Activated T-helper 9 cell treated with anti-CD3 and anti-CD28 coated beads, Interleukin-2, amount 50 U/mL, for 16 hours (primary cell): ENCODE measurements around the gene IL10RA.
"Not testable (repeated sequence)": the region's sequence is repeated elsewhere in the genome, so short reads cannot be mapped to it uniquely, and the experiment has no call there.

Source experiments
- DNase-seq: peaks from one replicate; pipeline ENCODE4 v3.0.0-alpha.2; 2020; ENCODE audit warnings: low read depth

IL10RA gene

DNA sequence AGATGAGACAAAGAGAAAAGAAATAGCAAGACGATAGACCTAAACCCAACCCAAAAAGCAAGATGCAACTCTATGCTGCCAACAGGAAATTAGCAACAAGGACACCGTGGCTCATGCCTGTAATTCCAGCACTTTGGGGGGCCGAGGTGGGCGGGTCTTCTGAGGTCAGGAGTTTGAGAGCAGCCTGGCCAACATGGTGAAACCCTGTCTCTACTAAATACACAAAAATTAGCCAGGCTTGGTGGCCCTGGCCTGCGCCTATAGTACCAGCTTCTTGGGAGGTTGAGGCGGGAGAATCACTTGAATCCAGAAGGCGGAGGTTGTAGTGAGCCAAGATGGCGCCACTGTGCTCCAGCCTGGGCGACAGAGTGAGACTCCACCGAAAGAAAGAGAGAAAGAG, 24.3 kb upstream of the IL10RA start:
- no peak for DNase-seq

DNA sequence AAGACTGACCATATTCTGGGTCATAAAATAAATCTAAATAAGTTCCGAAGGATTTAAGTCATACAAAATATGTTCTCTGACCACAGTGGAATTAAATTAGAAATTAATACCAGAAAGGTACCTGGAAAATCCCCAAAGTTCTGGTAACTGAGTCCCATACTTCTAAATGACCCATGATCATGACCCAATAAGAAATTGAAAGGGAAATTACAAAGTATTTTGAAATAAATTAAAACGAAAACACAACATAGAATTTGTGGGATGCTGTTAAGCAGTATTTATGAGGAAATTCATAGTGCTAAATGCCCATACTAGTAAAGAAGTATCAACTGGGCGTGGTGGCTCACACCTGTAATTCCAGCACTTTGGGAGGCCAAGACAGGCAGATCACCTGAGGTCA, 23.4 kb upstream of the IL10RA start:
- DNase-seq: no peak

DNA sequence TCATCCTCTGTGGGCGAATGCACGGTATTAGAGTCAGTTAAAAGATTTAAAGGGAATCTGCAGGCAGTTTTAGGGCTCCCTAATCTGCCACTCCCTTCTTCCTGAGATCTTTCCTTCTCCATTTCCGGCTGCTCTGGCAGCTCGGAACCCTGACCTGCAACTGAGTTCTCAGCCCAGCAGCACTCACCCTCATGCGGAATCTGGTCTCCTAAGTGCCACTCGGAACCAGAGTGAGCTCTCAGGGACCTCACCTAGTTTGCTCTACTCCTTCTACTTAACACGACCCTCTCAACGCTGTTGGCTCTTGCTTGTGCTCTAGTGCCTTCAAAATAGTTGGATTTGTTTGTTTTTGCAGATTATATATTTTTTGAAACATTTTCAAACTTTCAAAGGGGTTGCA, 19.3 kb upstream of the IL10RA start:
- DNase-seq: no peak

DNA sequence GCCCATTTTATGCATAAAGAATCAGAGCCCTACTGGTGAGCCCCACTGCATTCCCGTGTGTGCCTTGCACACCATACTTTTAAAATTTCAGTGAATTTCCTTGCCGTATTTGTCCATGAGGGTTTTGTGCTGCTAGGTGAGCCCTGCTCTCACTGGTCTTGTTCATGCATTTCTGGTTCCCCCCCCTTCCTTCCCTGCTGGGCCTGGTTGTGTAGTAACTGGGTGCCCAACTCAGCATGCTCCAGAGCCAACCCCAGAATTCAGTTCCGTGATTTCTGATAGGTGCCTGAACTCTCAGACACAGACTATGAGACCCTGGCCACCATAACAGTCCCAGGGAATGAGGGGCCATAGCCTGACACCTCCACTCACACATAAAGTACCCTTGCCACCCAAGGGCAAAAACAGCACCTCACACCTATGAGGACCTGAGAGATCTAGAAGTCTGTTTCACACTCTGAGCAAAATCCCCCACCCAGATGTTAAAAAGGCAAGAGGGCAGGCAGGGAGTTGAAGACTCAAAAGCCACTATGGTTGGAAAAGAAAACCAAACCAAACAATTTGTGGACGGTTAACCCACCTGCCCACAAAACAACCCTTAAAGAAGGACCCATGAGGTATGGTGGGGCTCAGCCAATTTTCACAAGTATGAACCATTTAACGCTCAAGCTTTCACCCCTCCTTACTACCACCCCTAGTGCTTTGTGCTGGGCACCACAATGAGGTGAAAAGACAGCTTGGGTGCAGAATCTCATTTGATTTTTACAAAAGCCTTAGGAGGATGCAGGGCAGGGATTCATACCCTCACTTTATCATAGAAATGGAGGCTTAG, 16.8 kb upstream of the IL10RA start:
- no peak for DNase-seq

DNA sequence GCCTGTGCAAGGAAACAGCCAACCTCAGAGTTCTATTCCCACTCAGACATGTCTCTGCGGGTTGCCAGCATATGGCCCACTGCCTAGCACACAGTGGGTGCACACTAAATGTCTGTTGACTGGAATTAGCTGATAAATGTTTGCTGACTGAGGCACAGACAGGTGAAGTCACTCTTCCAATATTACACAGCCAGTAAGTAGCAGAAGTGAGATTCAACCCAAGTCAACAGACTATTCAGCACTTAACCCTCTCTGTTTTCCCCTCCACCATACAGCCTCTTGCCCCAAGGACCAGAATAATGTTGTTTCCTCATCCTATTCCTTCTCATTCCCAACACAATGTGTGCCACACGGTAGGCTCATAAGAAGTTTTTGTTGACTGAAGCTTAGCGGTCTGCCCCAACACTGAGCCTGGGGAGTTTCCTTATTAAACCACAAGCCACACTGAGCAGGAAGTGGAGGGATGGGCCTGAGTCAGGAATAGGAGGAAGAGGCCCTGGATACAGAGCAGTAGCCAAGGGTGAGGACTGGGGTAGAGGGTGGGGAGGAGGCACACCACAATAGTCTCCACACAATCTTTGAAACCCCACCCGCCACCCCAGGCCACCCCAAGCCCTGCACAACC, 15.7 kb upstream of the IL10RA start:
- no peak for DNase-seq

DNA sequence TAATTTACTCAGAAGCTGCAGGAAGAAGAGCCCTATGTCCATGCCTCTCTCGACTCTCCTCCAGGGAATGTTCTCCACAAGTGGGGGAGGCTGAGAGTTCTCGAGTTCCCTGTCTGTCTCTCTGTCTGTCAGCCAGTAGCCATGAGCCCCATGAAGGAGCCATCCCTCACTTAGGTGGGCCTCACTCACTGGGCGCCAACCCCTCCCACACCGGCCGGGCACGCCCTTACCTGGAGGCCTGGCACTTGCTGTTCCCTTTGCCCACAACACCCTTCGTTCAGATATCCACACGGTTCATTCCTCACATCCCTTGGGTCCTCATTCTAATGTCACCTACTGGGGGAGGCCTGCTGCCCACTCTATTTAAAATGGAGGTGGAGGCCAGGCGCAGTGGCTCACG, 14.2 kb upstream of the IL10RA start:
- DNase-seq: no peak

DNA sequence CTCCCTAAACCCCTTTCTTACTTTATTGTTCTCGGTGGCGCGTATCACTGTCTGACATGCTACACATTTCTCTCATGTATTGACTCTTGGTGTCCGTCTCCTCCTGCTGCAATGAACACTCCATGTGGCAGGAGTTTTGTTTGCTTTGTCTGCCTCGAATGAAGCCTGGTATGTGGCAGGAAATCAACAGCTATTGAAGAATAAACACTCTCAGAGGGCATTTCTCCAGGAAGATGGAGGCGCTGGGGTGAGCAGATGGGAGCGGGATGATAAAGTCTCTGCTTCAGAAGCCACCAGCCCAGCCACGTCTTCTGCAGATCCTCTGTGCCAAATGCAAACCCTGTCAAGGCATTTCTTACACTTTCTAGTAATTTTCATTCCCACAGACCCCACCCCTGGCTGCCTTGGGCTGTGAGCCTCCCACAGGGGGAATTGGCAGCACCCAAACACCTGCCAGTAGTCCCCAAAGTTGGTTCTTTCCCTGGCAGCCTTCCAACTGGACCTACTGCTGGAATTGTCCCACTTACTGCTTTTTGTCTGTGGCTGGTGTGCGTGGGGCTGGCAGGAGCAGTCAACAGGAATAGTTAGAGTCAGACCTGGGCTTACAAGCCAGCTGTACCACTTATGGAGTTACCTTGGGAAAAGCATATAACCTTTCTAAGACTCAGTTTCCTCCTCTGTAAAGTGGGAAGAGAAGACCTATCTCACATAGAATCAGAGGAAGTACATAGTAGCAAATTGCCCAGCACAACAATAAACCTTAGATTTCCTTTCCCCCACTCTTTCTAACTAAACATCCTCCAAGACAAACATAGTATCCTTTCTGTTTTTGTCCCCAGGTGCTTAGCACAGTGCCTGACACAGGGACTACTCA, 13.3 kb upstream of the IL10RA start:
- DNase-seq: no peak

DNA sequence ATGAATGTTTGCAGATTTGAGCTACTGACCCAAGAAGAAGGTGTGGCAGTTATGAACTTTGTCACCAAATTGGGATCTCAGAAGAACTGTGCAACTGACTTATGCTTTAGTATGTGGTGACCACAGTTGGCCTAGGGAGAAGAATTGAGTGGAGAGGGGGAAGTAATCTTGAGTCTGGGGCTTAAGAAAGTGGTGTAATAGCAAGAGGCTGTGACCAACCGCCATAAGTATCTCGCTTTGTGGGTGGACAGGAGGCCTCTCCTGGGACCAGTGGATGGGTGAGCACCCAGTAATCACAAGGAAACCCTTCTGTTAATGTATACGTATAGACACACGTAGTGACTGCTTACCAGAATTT, 12.7 kb upstream of the IL10RA start:
- no peak for DNase-seq

DNA sequence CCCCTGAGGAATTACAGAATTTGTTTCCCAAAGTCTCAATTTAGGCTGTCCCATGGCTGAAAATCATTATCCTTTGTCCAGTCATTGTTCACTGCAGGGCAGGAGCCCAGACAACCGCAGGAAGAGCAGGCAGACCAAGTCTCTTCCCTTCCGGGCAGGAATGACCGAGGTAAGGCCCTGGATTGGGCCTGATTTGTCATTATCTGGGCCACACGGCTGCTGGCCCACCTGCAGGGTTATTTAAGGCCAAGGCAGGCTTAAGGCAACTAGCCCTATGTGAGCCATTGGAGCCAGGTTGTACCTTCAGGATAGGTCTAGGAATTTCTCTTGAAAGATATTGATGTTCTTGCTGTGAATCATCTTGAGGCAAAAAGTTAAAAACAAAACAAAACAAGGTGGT, 9.7 kb upstream of the IL10RA start:
- no peak for DNase-seq

DNA sequence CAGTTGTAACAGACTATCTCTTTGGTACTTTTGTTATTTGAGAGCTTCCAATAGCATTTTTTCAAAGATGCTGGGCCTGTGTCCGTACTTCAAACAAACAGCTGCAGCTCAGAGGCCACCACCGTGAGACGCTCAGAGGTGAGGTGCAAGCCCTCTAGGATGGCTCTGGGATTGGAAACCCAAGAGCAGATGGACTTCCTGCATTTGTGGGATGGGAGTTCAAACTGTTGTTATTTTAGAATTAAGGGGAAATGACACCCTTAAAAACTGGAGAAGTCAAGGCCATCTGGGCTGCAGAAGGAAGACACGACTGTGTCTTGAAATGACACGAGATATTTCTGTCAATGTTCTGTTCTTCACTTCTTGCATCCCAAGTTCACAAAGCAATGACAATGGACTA, 9.2 kb upstream of the IL10RA start:
- no peak for DNase-seq

DNA sequence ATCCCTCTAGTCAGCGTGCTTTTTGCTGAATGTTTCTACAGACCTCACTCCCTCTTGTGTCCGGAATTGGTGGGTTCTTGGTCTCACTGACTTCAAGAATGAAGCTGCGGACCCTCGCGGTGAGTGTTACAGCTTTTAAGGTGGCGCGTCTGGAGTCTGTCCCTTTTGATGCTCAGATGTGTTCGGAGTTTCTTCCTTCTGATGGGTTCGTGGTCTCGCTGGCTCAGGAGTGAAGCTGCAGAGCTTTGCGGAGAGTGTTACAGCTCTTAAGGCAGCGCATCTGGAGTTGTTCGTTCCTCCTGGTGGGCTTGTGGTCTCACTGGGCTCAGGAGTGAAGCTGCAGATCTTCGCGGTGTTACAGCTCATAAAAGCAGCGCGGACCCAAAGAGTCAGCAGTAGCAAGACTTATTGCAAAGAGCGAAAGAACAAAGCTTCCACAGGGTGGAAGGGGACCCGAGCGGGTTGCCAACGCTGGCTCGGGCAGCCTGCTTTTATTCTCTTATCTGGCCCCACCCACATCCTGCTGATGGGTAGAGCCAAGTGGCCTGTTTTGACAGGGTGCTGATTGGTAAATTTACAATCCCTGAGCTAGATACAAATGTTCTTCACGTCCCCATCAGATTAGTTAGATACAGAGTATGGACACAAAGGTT, 8.5 kb upstream of the IL10RA start:
- not testable (repeated sequence) for DNase-seq

DNA sequence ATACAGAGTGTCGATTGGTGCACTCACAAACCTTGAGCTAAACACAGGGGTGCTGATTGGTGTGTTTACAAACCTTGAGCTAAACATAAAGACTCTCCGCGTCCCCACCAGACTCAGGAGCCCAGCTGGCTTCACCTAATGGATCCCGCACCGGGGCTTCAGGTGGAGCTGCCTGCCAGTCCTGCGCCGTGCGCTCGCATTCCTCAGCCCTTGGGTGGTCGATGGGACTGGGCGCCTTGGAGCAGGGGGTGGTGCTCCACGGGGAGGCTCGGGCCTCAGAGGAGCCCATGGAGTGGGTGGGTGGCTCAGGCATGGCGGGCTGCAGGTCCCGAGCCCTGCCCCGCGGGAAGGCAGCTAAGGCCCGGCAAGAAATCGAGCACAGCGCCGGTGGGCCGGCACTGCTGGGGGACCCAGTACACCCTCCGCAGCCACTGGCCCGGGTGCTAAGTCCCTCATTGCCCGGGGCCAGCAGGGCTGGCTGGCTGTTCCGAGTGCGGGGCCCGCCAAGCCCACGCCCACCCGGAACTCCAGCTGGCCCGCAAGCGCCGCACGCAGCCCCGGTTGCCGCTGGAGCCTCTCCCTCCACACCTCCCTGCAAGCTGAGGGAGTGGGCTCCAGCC, 7.8 kb upstream of the IL10RA start:
- not testable (repeated sequence) for DNase-seq

DNA sequence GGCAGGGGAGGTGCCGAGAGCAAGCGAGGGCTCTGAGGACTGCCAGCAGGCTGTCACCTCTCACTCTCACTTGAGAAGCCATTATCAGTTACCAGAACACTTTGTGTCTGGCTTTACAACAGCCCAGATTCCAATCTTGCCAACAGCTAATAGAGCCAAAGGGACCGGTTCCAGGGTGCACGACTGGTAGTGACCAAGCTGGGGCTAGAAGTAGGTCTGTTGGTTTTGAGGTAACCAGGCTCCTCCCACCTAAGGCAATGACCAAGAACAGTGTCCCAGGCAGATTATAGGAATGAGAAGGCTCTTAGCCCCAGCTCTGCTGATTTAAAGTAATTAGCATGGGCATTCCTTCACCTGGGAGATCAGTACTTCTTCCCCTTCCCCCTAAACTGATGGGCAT, 7.2 kb upstream of the IL10RA start:
- DNase-seq: no peak

DNA sequence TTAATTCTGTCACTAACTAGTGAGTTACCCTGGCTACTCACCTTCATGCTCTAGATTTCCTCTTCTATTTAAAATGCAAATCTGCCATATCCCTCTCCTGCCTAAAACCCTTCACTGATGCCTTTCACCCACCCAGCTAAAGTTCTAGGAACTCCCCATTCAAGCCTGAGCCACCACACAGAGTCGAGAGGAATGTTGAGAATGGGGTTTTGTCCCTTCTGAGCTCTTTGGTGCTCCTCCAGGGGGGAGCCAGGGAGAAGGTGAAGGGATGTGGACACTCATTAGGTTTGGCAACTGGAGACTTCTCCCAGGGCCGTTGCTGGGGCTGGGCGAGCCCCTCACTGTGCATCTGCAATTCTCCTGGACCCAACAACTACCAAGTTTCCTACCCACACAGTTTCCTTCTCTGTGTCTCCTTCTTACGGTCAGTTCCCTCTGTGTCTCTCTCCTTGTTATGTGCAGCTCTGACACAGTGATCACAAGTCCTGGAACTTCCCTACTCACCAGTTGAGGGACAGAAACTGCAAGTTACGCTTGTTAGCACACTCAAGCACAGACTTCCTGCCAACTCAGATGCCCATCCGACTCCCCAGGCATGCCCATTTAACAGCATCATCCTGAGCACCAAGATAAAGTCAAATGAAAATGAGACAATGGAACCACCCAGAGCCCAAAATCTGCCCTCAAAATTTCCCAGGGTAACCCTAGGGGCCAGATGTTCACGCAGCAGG, 6.5 kb upstream of the IL10RA start:
- no peak for DNase-seq

DNA sequence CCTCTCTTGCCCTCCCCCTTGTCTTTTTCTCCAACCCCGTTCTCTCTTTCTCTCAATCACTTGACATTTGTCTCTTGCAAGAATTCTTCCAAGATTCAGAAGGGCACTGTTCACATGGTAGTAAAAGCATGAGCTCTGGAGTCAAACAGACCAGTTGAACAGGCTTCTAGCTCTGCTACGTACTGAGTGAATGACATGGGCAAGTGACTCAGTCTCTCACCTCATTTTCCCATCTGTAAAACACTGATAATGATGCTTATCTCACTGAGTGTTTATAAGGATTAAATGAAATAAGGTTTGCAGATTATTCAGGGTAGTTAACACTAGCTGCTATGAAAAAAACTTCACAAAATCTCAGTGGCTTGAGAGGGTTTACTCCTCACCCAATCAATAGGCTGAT, 5.9 kb upstream of the IL10RA start:
- DNase-seq: no peak

DNA sequence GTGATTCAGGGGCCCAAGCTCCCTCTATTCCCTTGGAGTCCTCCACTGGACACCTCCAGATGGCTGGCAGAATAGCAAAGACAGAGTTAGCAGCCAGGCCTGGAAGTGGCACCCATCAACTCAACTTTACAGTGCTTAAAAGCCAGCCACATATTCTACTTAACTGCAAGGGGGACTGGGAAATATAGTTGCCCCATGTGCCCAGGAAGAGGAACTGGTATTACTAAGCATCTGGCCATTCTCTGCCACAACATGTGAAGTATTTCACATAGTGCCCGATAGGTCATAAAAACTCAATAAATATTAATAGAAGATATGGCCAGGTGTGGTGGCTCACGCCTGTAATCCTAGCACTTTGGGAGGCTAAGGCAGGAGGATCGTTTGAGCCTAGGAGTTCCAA, 5.5 kb upstream of the IL10RA start:
- DNase-seq: no peak

DNA sequence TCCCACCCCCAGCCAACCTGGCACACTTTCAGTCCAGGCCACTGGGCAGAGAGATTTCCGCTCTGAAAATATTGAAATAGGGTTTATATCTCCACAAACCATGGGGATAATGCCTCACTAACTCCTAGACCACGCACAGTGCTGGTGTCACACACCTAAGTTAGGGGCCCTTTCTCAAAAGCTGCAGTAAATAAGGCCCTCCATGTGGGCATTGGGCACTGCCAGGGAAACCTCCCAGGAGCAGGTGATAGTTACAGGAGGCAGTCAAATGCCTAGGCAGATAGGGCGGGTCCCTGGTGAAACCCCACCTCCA, 3.1 kb upstream of the IL10RA start:
- DNase-seq: no peak

DNA sequence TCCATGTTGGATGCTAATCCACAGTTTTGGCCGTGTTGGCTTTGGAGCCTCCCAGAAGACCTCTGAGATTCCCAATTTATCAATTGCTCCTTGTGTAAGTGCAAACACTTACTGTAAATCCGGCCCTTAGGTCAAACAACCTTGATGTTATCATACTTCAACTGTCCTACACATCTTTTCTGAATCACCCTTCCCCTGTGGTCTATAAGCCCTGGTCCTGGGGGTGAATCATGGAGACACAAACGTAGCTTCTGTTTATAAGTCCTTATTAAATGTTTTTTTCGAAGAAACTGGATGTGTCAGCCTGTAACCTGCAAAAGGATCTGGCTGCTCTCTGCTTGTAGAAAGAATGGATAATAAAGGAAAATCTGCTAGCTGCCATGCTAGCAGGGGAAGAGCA, 1.7 kb upstream of the IL10RA start:
- DNase-seq: no peak

DNA sequence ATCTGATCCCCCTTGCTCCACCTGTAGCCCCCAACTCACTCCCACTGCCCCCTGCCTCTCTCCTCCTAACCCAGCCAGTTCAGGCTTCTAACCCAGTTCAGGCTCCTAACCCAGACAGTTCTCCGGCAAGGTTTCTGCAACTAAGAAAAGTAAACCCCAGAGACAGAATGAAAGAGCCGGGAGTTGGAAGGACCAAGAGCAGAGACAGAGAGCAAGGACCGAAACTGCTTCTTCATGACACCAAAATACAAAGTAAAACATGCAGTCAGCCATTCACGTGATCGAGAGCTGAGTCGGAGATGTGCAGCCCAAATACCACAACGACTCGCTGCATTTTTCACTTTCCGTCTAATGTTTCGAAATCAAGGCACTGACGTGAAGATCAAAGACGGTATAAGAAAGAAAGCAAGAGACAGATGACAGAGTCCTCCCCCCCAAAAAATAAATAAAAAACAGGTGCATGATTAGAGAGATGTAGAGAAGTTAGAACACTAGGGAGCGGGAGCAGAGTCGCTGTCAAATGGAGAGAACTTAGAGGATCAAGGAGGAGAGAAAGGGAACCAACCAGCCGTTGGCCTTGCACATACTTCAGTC, 884 bp downstream of the IL10RA start:
- peak; percentile 50 for DNase-seq

DNA sequence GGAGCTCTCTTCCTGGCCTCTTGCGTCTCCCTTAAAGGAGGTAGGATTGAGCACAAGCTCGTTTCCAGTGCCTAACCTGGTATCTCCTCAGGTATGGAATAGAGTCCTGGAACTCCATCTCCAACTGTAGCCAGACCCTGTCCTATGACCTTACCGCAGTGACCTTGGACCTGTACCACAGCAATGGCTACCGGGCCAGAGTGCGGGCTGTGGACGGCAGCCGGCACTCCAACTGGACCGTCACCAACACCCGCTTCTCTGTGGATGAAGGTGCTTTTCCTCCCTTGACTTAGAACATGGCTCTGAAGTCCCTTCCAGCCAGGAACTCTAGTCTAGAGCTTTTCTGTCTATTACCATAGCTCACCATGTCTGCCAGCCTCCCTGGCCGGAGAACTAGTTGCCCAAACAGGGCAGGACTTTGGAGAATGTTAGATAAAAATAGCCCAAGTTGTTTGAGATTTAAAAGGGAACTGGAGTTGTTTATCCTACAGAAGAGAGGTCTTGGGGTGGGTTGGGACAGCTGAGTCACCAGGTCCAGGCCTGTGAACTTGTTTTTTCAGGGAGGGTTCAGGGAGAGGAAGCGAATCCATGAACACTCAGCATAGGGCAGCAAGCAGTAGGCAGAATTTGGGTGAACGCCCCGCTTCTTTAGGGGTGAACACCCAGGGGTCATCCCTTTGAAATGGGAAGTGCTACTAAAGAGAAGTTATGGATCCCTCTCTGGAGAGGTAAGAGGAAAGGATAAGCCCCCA, 3.3 kb downstream of the IL10RA start:
- DNase-seq: no peak
